Measurements from ENCODE around the gene C19orf25.

The C19orf25 gene

GRCh38 chr19:1465191-1466016, 13.6 kb downstream of the C19orf25 start:
- Histone ChIP-seq H3K27ac (replicated peaks) (no peak overlapping the region), H3K27me3 (ENCODE audit: insufficient read depth, poor library complexity, severe bottlenecking) (peaks cover 28% of the 10 kb centered on the region), H3K4me3 (replicated peaks; ENCODE audit: insufficient read depth, low read length) (no peak overlapping the region)
- DNase-seq (ENCODE audit: low read depth in 1 of 2, low spot score in 1 of 2) = no peak
- TF ChIP-seq, protein P1, sequence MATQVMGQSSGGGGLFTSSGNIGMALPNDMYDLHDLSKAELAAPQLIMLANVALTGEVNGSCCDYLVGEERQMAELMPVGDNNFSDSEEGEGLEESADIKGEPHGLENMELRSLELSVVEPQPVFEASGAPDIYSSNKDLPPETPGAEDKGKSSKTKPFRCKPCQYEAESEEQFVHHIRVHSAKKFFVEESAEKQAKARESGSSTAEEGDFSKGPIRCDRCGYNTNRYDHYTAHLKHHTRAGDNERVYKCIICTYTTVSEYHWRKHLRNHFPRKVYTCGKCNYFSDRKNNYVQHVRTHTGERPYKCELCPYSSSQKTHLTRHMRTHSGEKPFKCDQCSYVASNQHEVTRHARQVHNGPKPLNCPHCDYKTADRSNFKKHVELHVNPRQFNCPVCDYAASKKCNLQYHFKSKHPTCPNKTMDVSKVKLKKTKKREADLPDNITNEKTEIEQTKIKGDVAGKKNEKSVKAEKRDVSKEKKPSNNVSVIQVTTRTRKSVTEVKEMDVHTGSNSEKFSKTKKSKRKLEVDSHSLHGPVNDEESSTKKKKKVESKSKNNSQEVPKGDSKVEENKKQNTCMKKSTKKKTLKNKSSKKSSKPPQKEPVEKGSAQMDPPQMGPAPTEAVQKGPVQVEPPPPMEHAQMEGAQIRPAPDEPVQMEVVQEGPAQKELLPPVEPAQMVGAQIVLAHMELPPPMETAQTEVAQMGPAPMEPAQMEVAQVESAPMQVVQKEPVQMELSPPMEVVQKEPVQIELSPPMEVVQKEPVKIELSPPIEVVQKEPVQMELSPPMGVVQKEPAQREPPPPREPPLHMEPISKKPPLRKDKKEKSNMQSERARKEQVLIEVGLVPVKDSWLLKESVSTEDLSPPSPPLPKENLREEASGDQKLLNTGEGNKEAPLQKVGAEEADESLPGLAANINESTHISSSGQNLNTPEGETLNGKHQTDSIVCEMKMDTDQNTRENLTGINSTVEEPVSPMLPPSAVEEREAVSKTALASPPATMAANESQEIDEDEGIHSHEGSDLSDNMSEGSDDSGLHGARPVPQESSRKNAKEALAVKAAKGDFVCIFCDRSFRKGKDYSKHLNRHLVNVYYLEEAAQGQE (IDR thresholded peaks at IDR 0.05; ENCODE audit: insufficient replicate concordance, low read depth) = no peak
- TF ChIP-seq CTCF (IDR thresholded peaks at IDR 0.05; ENCODE audit: insufficient read depth, low read length) = peak; percentile 22

- H3K27me3 ChIP-seq (ENCODE audit: insufficient read depth, poor library complexity, severe bottlenecking) = peaks cover 23% of the 10 kb centered on the region
- TF ChIP-seq, protein P1 (IDR thresholded peaks at IDR 0.05; ENCODE audit: insufficient replicate concordance, low read depth) = no peak
- TF ChIP-seq SPI1 (IDR thresholded peaks at IDR 0.05; ENCODE audit: borderline replicate concordance, low read depth) = no peak
- no peak for TF ChIP-seq GABPA (IDR thresholded peaks at IDR 0.05; ENCODE audit: low read depth)
- no peak for TF ChIP-seq POLR2AphosphoS5 (IDR thresholded peaks at IDR 0.05; ENCODE audit: low read depth)
- TF ChIP-seq CTCF (IDR thresholded peaks at IDR 0.05; ENCODE audit: insufficient read depth, low read length) = no peak
- no peak overlapping the region for H3K27ac ChIP-seq (replicated peaks)
- DNase-seq (ENCODE audit: low read depth in 1 of 2, low spot score in 1 of 2) = no peak
- no peak overlapping the region for H3K4me3 ChIP-seq (replicated peaks; ENCODE audit: insufficient read depth, low read length)
These were observed 17.2 kb downstream of the C19orf25 start for GRCh38 chr19:1461862-1462261.

GRCh38 chr19:1460033-1460995, 18.7 kb downstream of the C19orf25 start:
- Histone ChIP-seq H3K4me3 (replicated peaks; ENCODE audit: insufficient read depth, low read length) (no peak overlapping the region), H3K27ac (replicated peaks) (no peak overlapping the region), H3K27me3 (ENCODE audit: insufficient read depth, poor library complexity, severe bottlenecking) (peaks cover 29% of the 10 kb centered on the region)
- TF ChIP-seq POLR2AphosphoS5 (IDR thresholded peaks at IDR 0.05; ENCODE audit: low read depth) (no peak), SPI1 (IDR thresholded peaks at IDR 0.05; ENCODE audit: borderline replicate concordance, low read depth) (no peak), GABPA (IDR thresholded peaks at IDR 0.05; ENCODE audit: low read depth) (no peak), CTCF (IDR thresholded peaks at IDR 0.05; ENCODE audit: insufficient read depth, low read length) (no peak)
- TF ChIP-seq, protein P1 (IDR thresholded peaks at IDR 0.05; ENCODE audit: insufficient replicate concordance, low read depth) = no peak
- DNase-seq (ENCODE audit: low read depth in 1 of 2, low spot score in 1 of 2) = no peak
